Left renal pelvis (tissue), 4 donors: Measurements from ENCODE around the gene LRP5. TPM values are rescaled to one million over a fixed set of nuclear protein-coding genes. Genes with fewer than 3 reads are reported as not detected.

ENCODE experiments used
- DNase-seq, 4 donors: peaks; one replicate each; pipeline ENCODE4 v3.0.0-alpha.2; 2013; ENCODE audit warnings: low read depth in 4 of 4, low spot score in 3 of 4
- polyA plus RNA-seq, 4 donors: library from polyadenylated mRNA; unstranded; fragments of 120-200 nt; gene quantifications; one replicate each; pipeline ENCODE4 v1.2.1, GENCODE V29; 2013; ENCODE audit not compliant: insufficient read length in 4 of 4

The LRP5 gene
- polyA plus RNA-seq, 4 donors = 30.2 to 62.1 (median 38.7) TPM

DNA sequence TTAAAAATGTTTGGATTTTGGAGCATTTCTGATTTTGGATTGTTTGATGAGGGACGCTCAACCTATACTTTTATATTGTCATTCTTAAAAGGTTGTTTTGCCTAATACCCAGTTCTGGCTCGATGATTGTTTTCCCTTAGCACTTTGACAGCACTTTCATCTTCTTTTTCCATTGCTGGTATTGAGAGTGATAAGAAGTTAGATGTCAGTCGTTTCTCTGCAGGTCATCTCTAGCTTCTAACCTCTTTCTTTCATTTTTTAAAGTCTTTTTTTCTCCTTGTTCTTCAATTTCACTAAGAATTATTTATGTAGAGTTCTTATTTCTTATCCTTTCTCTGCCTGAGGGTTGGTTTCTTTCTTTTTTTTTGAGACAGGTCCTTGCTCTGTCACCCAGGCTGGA is 167.0 kb downstream of the LRP5 start:
- DNase-seq = no peak

- DNase-seq = no peak
Observed at GRCh38 chr11:68480193-68480592, 167.8 kb downstream of the LRP5 start.

GRCh38 chr11:68480852-68481510 is 168.6 kb downstream of the LRP5 start:
- DNase-seq = no peak

GRCh38 chr11:68481579-68482240 is 169.3 kb downstream of the LRP5 start:
- DNase-seq = no peak

- DNase-seq = no peak
Observed at GRCh38 chr11:68488623-68489022, 176.2 kb downstream of the LRP5 start.

DNA sequence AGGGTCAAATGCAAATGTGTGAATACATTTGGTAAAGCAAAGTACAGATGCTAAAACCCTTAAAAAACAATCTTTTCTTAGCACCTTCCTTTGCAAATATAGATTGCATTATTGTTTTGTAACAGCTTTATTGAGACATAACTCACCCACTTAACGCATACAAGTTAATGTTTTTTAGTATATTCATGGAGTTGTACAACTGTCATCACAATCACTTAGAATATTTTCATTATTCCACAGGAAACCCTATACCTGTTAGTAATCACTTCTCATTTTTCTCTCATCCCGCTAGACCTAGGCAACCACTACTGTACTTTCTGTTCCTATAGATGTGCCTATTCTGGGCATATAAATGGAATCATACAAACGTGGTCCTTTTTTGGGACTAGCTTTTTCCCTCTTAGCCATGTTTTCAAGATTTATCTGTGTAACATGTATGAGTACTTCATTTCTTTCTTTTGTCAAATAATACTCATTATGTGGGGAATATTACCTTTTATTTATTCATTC is 182.9 kb downstream of the LRP5 start:
- no peak for DNase-seq

DNA sequence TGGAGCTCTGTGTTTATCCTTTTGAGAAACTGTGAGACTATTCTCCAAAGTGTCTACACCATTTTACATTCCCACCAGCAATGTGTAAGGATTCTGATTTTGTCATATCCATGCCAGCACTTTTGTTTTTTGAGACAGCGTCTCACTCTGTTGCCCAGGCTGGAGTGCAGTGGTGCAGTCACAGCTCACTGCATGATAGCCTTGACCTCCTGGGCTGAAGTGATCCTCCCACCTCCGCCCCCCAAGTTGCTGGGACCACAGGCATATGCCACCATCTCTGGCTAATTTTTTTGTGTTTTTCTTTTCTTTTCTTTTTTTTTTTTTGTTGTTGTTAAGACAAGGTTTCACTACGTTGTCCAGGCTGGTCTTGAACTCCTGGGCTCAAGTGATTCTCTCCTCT is 183.5 kb downstream of the LRP5 start:
- DNase-seq = no peak

GRCh38 chr11:68497761-68498160 is 185.4 kb downstream of the LRP5 start:
- DNase-seq = no peak

DNA sequence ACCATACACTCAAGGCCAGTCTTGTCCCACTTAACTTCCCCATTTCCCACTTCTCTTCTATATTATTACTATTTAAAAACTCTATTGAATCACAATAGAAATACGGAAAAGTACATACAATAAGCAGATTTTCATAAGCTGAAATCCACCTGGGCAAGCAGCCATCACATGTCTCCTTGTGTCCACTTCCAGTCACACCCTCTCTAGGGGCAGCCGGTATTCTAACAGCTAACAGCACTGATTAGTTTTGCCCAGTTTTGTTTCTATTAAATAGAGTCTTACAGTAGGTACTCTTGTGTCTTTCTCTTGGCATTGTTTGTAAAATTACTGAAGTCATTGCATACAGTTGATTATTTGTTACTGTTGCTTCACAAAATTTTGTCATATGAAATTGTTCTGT is 185.9 kb downstream of the LRP5 start:
- no peak for DNase-seq

Other genes starting within 250 kb of the LRP5 start
- gene CHKA, start 191.2 kb upstream of the LRP5 start, polyA plus RNA-seq = 10 to 100 TPM; 17.0 to 57.2 (median 36.9) TPM
- 10 to 100 TPM; 75.0 to 85.9 (median 77.6) TPM for gene KMT5B, start 99.3 kb upstream of the LRP5 start, polyA plus RNA-seq
- gene C11orf24, start 40.6 kb upstream of the LRP5 start, polyA plus RNA-seq = 10 to 100 TPM; 24.6 to 46.9 (median 26.9) TPM
- gene PPP6R3, start 148.2 kb downstream of the LRP5 start, polyA plus RNA-seq = 100 to 1,000 TPM in 2 of 4 donors, 10 to 100 TPM in 2; 69.0 to 114 (median 102) TPM